ENCODE results near the gene LGALS9. TPM values are rescaled to one million over a fixed set of nuclear protein-coding genes. Genes with fewer than 3 reads are reported as not detected.

LGALS9 gene
- total RNA-seq, 4 donors from 2014 or later, result 14.4 to 31.8 (median 15.2) TPM; not detected in 1

DNA sequence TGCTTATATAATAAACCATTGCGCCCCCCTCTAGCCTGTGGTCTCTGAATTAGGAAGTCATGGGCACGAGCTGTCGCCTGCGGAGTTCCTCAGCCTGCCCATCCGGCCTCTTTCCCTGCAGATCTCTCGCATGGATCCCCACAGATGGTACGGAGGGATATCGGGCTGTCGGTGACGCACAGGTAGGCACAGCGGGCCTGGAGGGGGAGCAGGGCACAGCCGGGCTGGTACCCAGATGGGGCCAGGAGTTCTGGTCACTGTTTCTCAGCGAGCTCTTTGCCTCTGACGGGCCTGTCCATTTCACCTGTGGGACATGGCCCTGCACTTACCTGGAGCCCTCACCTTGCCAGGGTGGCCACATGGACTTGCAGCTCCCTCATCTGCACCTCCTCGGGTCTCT, 42.6 kb upstream of the LGALS9 start:
- Histone ChIP-seq H3K27ac (no peak overlapping the region), H3K9me3 (no peaks in the 10 kb centered on the region), H3K36me3 (no peaks in the 10 kb centered on the region), H3K27me3 (no peaks in the 10 kb centered on the region), H3K4me1 (no peaks in the 10 kb centered on the region), H3K4me3 (no peak overlapping the region)
- no peak for DNase-seq
- TF ChIP-seq CTCF (IDR thresholded peaks at IDR 0.05) (no peak), POLR2A (IDR thresholded peaks at IDR 0.05) (no peak)
- intact Hi-C loops (cut with DNase I; ENCODE audit: low total_unique reads), result no loop called here

GRCh38 chr17:27590864-27591263, 40.1 kb upstream of the LGALS9 start:
- no peak for DNase-seq
- H3K4me3 ChIP-seq, result no peak overlapping the region
- intact Hi-C loops (cut with DNase I; ENCODE audit: low total_unique reads), result no loop called here
- H3K4me1 ChIP-seq, result no peaks in the 10 kb centered on the region
- H3K36me3 ChIP-seq, result no peaks in the 10 kb centered on the region
- no peak for TF ChIP-seq CTCF (IDR thresholded peaks at IDR 0.05)
- TF ChIP-seq POLR2A (IDR thresholded peaks at IDR 0.05), result no peak
- no peak overlapping the region for H3K27ac ChIP-seq
- no peaks in the 10 kb centered on the region for H3K9me3 ChIP-seq
- no peaks in the 10 kb centered on the region for H3K27me3 ChIP-seq

GRCh38 chr17:27591986-27592385, 39.0 kb upstream of the LGALS9 start:
- intact Hi-C loops (cut with DNase I; ENCODE audit: low total_unique reads), result no loop called here
- H3K36me3 ChIP-seq, result no peaks in the 10 kb centered on the region
- no peak overlapping the region for H3K27ac ChIP-seq
- H3K4me3 ChIP-seq, result no peak overlapping the region
- no peaks in the 10 kb centered on the region for H3K27me3 ChIP-seq
- H3K9me3 ChIP-seq, result no peaks in the 10 kb centered on the region
- DNase-seq, result no peak
- no peak for TF ChIP-seq CTCF (IDR thresholded peaks at IDR 0.05)
- no peak for TF ChIP-seq POLR2A (IDR thresholded peaks at IDR 0.05)
- H3K4me1 ChIP-seq, result no peaks in the 10 kb centered on the region

GRCh38 chr17:27593232-27593856, 37.6 kb upstream of the LGALS9 start:
- no peaks in the 10 kb centered on the region for H3K27me3 ChIP-seq
- TF ChIP-seq CTCF (IDR thresholded peaks at IDR 0.05) (no peak), POLR2A (IDR thresholded peaks at IDR 0.05) (no peak)
- H3K27ac ChIP-seq, result no peak overlapping the region
- intact Hi-C loops (cut with DNase I; ENCODE audit: low total_unique reads), result no loop called here
- no peak overlapping the region for H3K4me3 ChIP-seq
- no peaks in the 10 kb centered on the region for H3K9me3 ChIP-seq
- no peak for DNase-seq
- no peaks in the 10 kb centered on the region for H3K36me3 ChIP-seq
- H3K4me1 ChIP-seq, result no peaks in the 10 kb centered on the region

DNA sequence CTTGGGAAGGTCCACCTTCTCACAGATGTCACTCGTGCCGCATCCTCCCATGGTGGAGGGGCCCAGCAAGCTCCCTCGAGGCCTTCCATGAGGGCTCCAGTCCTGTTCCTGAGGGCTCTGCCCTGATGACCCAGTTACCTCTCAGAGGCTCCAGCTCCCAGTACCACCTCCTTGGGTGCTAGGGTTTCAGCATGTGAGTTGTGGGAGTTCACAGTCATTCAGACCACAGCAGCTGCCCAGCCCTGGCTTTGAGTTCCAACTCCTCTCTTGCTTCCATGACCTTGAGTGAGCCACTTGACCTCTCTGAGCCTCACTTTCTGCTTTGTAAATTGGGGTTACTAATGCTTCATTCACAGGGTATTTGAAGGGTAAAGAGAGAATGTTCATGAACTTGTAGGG, 37.1 kb upstream of the LGALS9 start:
- Histone ChIP-seq H3K4me3 (no peak overlapping the region), H3K4me1 (no peaks in the 10 kb centered on the region), H3K27me3 (no peaks in the 10 kb centered on the region), H3K27ac (no peak overlapping the region), H3K9me3 (no peaks in the 10 kb centered on the region), H3K36me3 (no peaks in the 10 kb centered on the region)
- intact Hi-C loops (cut with DNase I; ENCODE audit: low total_unique reads), result no loop called here
- TF ChIP-seq CTCF (IDR thresholded peaks at IDR 0.05) (no peak), POLR2A (IDR thresholded peaks at IDR 0.05) (no peak)
- DNase-seq, result no peak
